WTC11 (cell line): ENCODE data around the gene GABARAPL2. TPM values are rescaled to one million over a fixed set of nuclear protein-coding genes. Genes with fewer than 3 reads are reported as not detected.

Experiments used
- ATAC-seq: fragments of 200-7000 bp; cut with Tn5 transposase; 2 replicates; pipeline ENCODE4 v1.10.0; 2021; ENCODE audit warnings: mild to moderate bottlenecking, moderate library complexity
- CTCF ChIA-PET: fragments of 300-600 bp; sonication (Branson Sonifier 250); formaldehyde crosslinking; loops from one replicate; lab custom pipeline; 2021; ENCODE audit warnings: antibody characterized with exemption; lab: Charles Lee
- POLR2A ChIA-PET: fragments of 350-600 bp; sonication (Branson Sonifier 250); formaldehyde crosslinking; loops from one replicate; lab custom pipeline; 2021; ENCODE audit warnings: antibody characterized with exemption; lab: Charles Lee
- DNase-seq: peaks from one replicate; pipeline ENCODE4 v3.0.0; 2021; ENCODE audit warnings: low spot score
- H3K27ac Mint-ChIP-seq: 2 replicates; pipeline ENCODE4 v1.8.0; 2021; ENCODE audit warnings: mixed read lengths
- H3K27me3 Mint-ChIP-seq: 2 replicates; pipeline ENCODE4 v1.8.0; 2021; ENCODE audit warnings: low read depth, mild to moderate bottlenecking, moderate library complexity, mixed read lengths
- H3K36me3 Mint-ChIP-seq: 2 replicates; pipeline ENCODE4 v1.8.0; 2021; ENCODE audit warnings: mixed read lengths
- H3K4me1 Mint-ChIP-seq: 2 replicates; pipeline ENCODE4 v1.8.0; 2022; ENCODE audit warnings: mixed read lengths
- H3K4me3 Mint-ChIP-seq: 2 replicates; pipeline ENCODE4 v1.8.0; 2021; ENCODE audit warnings: mild to moderate bottlenecking, moderate library complexity, mixed read lengths
- H3K9me3 Mint-ChIP-seq: 2 replicates; pipeline ENCODE4 v1.8.0; 2021; ENCODE audit warnings: mixed read lengths
- CBFB ChIP-seq: sonication (generic); formaldehyde crosslinking; IDR thresholded peaks from 2 replicates; pipeline ENCODE4 v1.8.1; 2022; ENCODE audit warnings: mild to moderate bottlenecking, low read depth, missing genetic modification reagents
- ETV6 ChIP-seq: sonication (generic); formaldehyde crosslinking; IDR thresholded peaks from 2 replicates; pipeline ENCODE4 v1.8.1; 2022; ENCODE audit warnings: mild to moderate bottlenecking, missing genetic modification reagents
- FOXP4 ChIP-seq: sonication (generic); formaldehyde crosslinking; IDR thresholded peaks from 2 replicates; pipeline ENCODE4 v1.8.0; 2022; ENCODE audit warnings: mild to moderate bottlenecking, missing genetic modification reagents
- GTF2I ChIP-seq: fragments of 250-450 bp; sonication (Bioruptor Pico); conservative IDR thresholded peaks from 2 replicates; pipeline ENCODE4 v1.4.0; 2021; ENCODE audit warnings: mild to moderate bottlenecking
- KAT7 ChIP-seq: sonication (generic); formaldehyde crosslinking; IDR thresholded peaks from 2 replicates; pipeline ENCODE4 v1.8.1; 2023; ENCODE audit warnings: missing genetic modification reagents, mild to moderate bottlenecking, borderline replicate concordance
- NFE2L1 ChIP-seq: sonication (generic); formaldehyde crosslinking; IDR thresholded peaks from 2 replicates; pipeline ENCODE4 v1.8.1; 2023; ENCODE audit warnings: missing genetic modification reagents
- NR3C1 ChIP-seq: sonication (generic); formaldehyde crosslinking; conservative IDR thresholded peaks from 2 replicates; pipeline ENCODE4 v1.8.1; 2023; ENCODE audit warnings: low read depth, mild to moderate bottlenecking, missing genetic modification reagents
- SP1 ChIP-seq: sonication (generic); formaldehyde crosslinking; conservative IDR thresholded peaks from 2 replicates; pipeline ENCODE4 v1.8.1; 2022; ENCODE audit warnings: missing genetic modification reagents
- TP53 ChIP-seq: sonication (generic); formaldehyde crosslinking; IDR thresholded peaks from 2 replicates; pipeline ENCODE4 v1.8.1; 2023; ENCODE audit warnings: mild to moderate bottlenecking, missing genetic modification reagents
- USF2 ChIP-seq: sonication (generic); formaldehyde crosslinking; IDR thresholded peaks from 2 replicates; pipeline ENCODE4 v1.8.1; 2023; ENCODE audit warnings: mild to moderate bottlenecking, missing genetic modification reagents, moderate library complexity
- ZBTB43 ChIP-seq: sonication (generic); formaldehyde crosslinking; IDR thresholded peaks from 2 replicates; pipeline ENCODE4 v1.8.1; 2023; ENCODE audit warnings: mild to moderate bottlenecking, missing genetic modification reagents
- ZNF121 ChIP-seq: sonication (generic); formaldehyde crosslinking; IDR thresholded peaks from 2 replicates; pipeline ENCODE4 v1.8.0; 2023; ENCODE audit warnings: missing genetic modification reagents
- ZNF232 ChIP-seq: sonication (generic); formaldehyde crosslinking; IDR thresholded peaks from 2 replicates; pipeline ENCODE4 v1.8.0; 2022; ENCODE audit warnings: mild to moderate bottlenecking, missing genetic modification reagents
- ZNF317 ChIP-seq: sonication (generic); formaldehyde crosslinking; IDR thresholded peaks from 2 replicates; pipeline ENCODE4 v1.8.1; 2023; ENCODE audit warnings: low read depth, mild to moderate bottlenecking, moderate library complexity, missing genetic modification reagents, borderline replicate concordance
- ZNF532 ChIP-seq: fragments of 250-450 bp; sonication (Bioruptor Pico); IDR thresholded peaks from 2 replicates; pipeline ENCODE4 v1.9.0; 2021; ENCODE audit warnings: mild to moderate bottlenecking, borderline replicate concordance
- total RNA-seq: library from RNA; stranded (reverse); gene quantifications from 3 replicates; pipeline ENCODE4 v1.2.3, GENCODE V29; 2021
- TF ChIP-seq, protein P1 (sequence below): sonication (generic); formaldehyde crosslinking; IDR thresholded peaks from 2 replicates; pipeline ENCODE4 v1.8.0; 2023; ENCODE audit warnings: mild to moderate bottlenecking, missing genetic modification reagents
- TF ChIP-seq, protein P2 (sequence below): sonication (generic); formaldehyde crosslinking; IDR thresholded peaks from 2 replicates; pipeline ENCODE4 v1.8.1; 2023; ENCODE audit warnings: mild to moderate bottlenecking, missing genetic modification reagents, moderate library complexity

Gene GABARAPL2
- total RNA-seq, 1 experiment from 2014 or later, result 60.8 TPM

GRCh38 chr16:75599452-75600277 is 33.5 kb downstream of the GABARAPL2 start (continued):
- TF ChIP-seq ZNF532 (CRISPR knock-in tag) (no peak), CBFB (no peak), FOXP4 (CRISPR knock-in tag) (no peak), ZNF232 (no peak), NFE2L1 (CRISPR knock-in tag) (no peak), ZBTB43 (CRISPR knock-in tag) (no peak)
- TF ChIP-seq, protein P1, sequence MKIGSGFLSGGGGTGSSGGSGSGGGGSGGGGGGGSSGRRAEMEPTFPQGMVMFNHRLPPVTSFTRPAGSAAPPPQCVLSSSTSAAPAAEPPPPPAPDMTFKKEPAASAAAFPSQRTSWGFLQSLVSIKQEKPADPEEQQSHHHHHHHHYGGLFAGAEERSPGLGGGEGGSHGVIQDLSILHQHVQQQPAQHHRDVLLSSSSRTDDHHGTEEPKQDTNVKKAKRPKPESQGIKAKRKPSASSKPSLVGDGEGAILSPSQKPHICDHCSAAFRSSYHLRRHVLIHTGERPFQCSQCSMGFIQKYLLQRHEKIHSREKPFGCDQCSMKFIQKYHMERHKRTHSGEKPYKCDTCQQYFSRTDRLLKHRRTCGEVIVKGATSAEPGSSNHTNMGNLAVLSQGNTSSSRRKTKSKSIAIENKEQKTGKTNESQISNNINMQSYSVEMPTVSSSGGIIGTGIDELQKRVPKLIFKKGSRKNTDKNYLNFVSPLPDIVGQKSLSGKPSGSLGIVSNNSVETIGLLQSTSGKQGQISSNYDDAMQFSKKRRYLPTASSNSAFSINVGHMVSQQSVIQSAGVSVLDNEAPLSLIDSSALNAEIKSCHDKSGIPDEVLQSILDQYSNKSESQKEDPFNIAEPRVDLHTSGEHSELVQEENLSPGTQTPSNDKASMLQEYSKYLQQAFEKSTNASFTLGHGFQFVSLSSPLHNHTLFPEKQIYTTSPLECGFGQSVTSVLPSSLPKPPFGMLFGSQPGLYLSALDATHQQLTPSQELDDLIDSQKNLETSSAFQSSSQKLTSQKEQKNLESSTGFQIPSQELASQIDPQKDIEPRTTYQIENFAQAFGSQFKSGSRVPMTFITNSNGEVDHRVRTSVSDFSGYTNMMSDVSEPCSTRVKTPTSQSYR, result no peak

- Mint-ChIP-seq H3K36me3 (peaks cover 67% of the 10 kb centered on the region), H3K4me3 (no peak overlapping the region), H3K9me3 (peaks cover 21% of the 10 kb centered on the region), H3K27ac (no peak overlapping the region), H3K4me1 (no peaks in the 10 kb centered on the region), H3K27me3 (no peaks in the 10 kb centered on the region)
- no peak for ATAC-seq
- DNase-seq, result no peak
- ChIA-PET POLR2A (no interaction called here), CTCF (no interaction called here)
- no peak for TF ChIP-seq GTF2I (CRISPR knock-in tag)
- no peak for TF ChIP-seq FOXP4 (CRISPR knock-in tag)
- no peak for TF ChIP-seq SP1 (CRISPR knock-in tag)
- TF ChIP-seq TP53 (CRISPR knock-in tag), result no peak
- TF ChIP-seq NR3C1 (CRISPR knock-in tag), result no peak
- no peak for TF ChIP-seq ZNF317 (CRISPR knock-in tag)
- TF ChIP-seq, protein P2, sequence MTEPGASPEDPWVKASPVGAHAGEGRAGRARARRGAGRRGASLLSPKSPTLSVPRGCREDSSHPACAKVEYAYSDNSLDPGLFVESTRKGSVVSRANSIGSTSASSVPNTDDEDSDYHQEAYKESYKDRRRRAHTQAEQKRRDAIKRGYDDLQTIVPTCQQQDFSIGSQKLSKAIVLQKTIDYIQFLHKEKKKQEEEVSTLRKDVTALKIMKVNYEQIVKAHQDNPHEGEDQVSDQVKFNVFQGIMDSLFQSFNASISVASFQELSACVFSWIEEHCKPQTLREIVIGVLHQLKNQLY, result no peak
- no peak for TF ChIP-seq ETV6 (CRISPR knock-in tag)
- TF ChIP-seq KAT7 (CRISPR knock-in tag), result no peak
- TF ChIP-seq ZNF121 (CRISPR knock-in tag), result no peak
- TF ChIP-seq, protein P1, result no peak
- no peak for TF ChIP-seq USF2 (CRISPR knock-in tag)
Measured at GRCh38 chr16:75603241-75603640, 37.1 kb downstream of the GABARAPL2 start.
